GM23338 (cell line): ENCODE data around the gene ZNF155. TPM values are rescaled to one million over a fixed set of nuclear protein-coding genes. Genes with fewer than 3 reads are reported as not detected.

Source experiments
- ATAC-seq: fragments of 200-7000 bp; cut with Tn5 transposase; 3 replicates; pipeline ENCODE4 v1.9.1; 2020
- DNase-seq: peaks from one replicate; pipeline ENCODE4 v3.0.0-alpha.2; 2015; ENCODE audit warnings: low spot score
- H2AFZ ChIP-seq: fragments of 200-600 bp; sonication (generic); 2 replicates; pipeline ENCODE4 v1.8.0; 2016; ENCODE audit warnings: antibody characterized with exemption, mild to moderate bottlenecking, moderate library complexity
- H3F3A ChIP-seq: fragments of 200-600 bp; sonication (generic); replicated peaks from 2 replicates; pipeline ENCODE4 v1.8.0; 2017; ENCODE audit warnings: antibody characterized with exemption, mixed run types, low read depth
- H3K27ac ChIP-seq: fragments of 200-600 bp; sonication (generic); 2 replicates; pipeline ENCODE4 v1.6.1; 2016; ENCODE audit warnings: low read depth
- H3K27me3 ChIP-seq: fragments of 200-600 bp; sonication (generic); 2 replicates; pipeline ENCODE4 v1.8.0; 2016; ENCODE audit warnings: mild to moderate bottlenecking, mixed run types, moderate library complexity; ENCODE audit not compliant: insufficient read depth
- H3K36me3 ChIP-seq: fragments of 200-600 bp; sonication (generic); 2 replicates; pipeline ENCODE4 v1.8.0; 2016; ENCODE audit warnings: mild to moderate bottlenecking; ENCODE audit not compliant: insufficient read depth
- H3K4me1 ChIP-seq: fragments of 200-600 bp; sonication (generic); 2 replicates; pipeline ENCODE4 v1.8.0; 2016; ENCODE audit warnings: mild to moderate bottlenecking, moderate library complexity; ENCODE audit not compliant: insufficient read depth
- H3K4me2 ChIP-seq: fragments of 200-600 bp; sonication (generic); 2 replicates; pipeline ENCODE4 v1.7.1; 2017; ENCODE audit warnings: mixed run types
- H3K4me3 ChIP-seq: fragments of 200-600 bp; sonication (generic); 2 replicates; pipeline ENCODE4 v1.6.1; 2016; ENCODE audit warnings: mixed run types
- H3K79me2 ChIP-seq: fragments of 200-600 bp; sonication (generic); replicated peaks from 2 replicates; pipeline ENCODE4 v1.8.0; 2017; ENCODE audit warnings: mild to moderate bottlenecking; ENCODE audit not compliant: insufficient read depth
- H3K9me2 ChIP-seq: fragments of 200-600 bp; sonication (generic); 2 replicates; pipeline ENCODE4 v1.8.0; 2017; ENCODE audit not compliant: insufficient read depth
- H4K20me1 ChIP-seq: fragments of 200-600 bp; sonication (generic); replicated peaks from 2 replicates; pipeline ENCODE4 v1.8.0; 2017; ENCODE audit warnings: mild to moderate bottlenecking; ENCODE audit not compliant: insufficient read depth
- H3K27ac Mint-ChIP-seq: 2 replicates; pipeline ENCODE4 v1.8.0; 2020; ENCODE audit warnings: inconsistent platforms, mild to moderate bottlenecking, moderate library complexity, mixed read lengths
- H3K27me3 Mint-ChIP-seq: 3 replicates; pipeline ENCODE4 v1.8.0; 2022; ENCODE audit warnings: low read depth, mild to moderate bottlenecking, moderate library complexity, mixed read lengths, inconsistent platforms; ENCODE audit not compliant: insufficient read depth, poor library complexity
- H3K36me3 Mint-ChIP-seq: 3 replicates; pipeline ENCODE4 v1.8.0; 2021; ENCODE audit warnings: low read depth, mild to moderate bottlenecking, inconsistent platforms, moderate library complexity, mixed read lengths
- H3K4me1 Mint-ChIP-seq: 3 replicates; pipeline ENCODE4 v1.8.0; 2020; ENCODE audit warnings: mild to moderate bottlenecking, inconsistent platforms, mixed read lengths
- H3K4me3 Mint-ChIP-seq: 3 replicates; pipeline ENCODE4 v1.8.0; 2021; ENCODE audit warnings: moderate library complexity, mild to moderate bottlenecking, inconsistent platforms, mixed read lengths
- H3K9me3 Mint-ChIP-seq: 3 replicates; pipeline ENCODE4 v1.8.0; 2020; ENCODE audit warnings: moderate library complexity, mild to moderate bottlenecking, inconsistent platforms, mixed read lengths
- CREB1 ChIP-seq: fragments of 250-450 bp; sonication (Bioruptor Pico); IDR thresholded peaks from 2 replicates; pipeline ENCODE4 v1.5.0; 2020; ENCODE audit warnings: low read depth, mild to moderate bottlenecking, moderate library complexity
- CTCF ChIP-seq, 2 experiments: fragments of 200-600 bp in 1 of 2; sonication (generic) in 1 of 2; conservative IDR thresholded peaks; 2 replicates each; pipeline versions ENCODE4 v1.5.1 to v1.6.1; 2016 to 2017; ENCODE audit warnings: antibody characterized with exemption in 2 of 2, low read depth in 2 of 2, mild to moderate bottlenecking in 2 of 2, moderate library complexity in 1 of 2
- EZH2 ChIP-seq: fragments of 200-600 bp; sonication (generic); IDR thresholded peaks from one replicate; pipeline ENCODE4 v1.8.0; 2017; ENCODE audit warnings: antibody characterized with exemption, mild to moderate bottlenecking, low read depth; ENCODE audit not compliant: unreplicated experiment
- EZH2phosphoT487 ChIP-seq: fragments of 200-600 bp; sonication (generic); IDR thresholded peaks from one replicate; pipeline ENCODE4 v1.8.1; 2018; ENCODE audit warnings: antibody characterized with exemption; ENCODE audit not compliant: unreplicated experiment
- NANOG ChIP-seq: IDR thresholded peaks from 2 replicates; pipeline ENCODE4 v1.6.1; 2016; ENCODE audit warnings: antibody characterized with exemption, borderline replicate concordance
- STAT1 ChIP-seq: IDR thresholded peaks from one replicate; pipeline ENCODE4 v1.6.1; 2016; ENCODE audit warnings: antibody characterized with exemption; ENCODE audit not compliant: unreplicated experiment
- ZNF114 ChIP-seq: fragments of 250-450 bp; sonication (Bioruptor Pico); IDR thresholded peaks from 2 replicates; pipeline ENCODE4 v1.5.0; 2020; ENCODE audit warnings: mild to moderate bottlenecking, moderate library complexity
- ZNF331 ChIP-seq: fragments of 250-450 bp; sonication (Bioruptor Pico); IDR thresholded peaks from 2 replicates; pipeline ENCODE4 v1.5.0; 2020; ENCODE audit warnings: low read depth, mild to moderate bottlenecking, moderate library complexity
- ZNF462 ChIP-seq: fragments of 250-450 bp; sonication (Bioruptor Pico); IDR thresholded peaks from 2 replicates; pipeline ENCODE4 v1.5.0; 2020; ENCODE audit warnings: mild to moderate bottlenecking, moderate library complexity
- polyA plus RNA-seq: library from polyadenylated mRNA; unstranded; fragments of >200 nt; fragmentation: Nextera tagmentation; extraction: Ambion mirVana; gene quantifications from 2 replicates; pipeline ENCODE4 v1.2.1, GENCODE V29; 2016
- total RNA-seq: library from RNA; depleted of rRNA; stranded (reverse); fragments of >200 nt; shearing (Covaris generic); gene quantifications from 2 replicates; pipeline ENCODE4 v1.2.3, GENCODE V29; 2014

ZNF155 gene
- total and polyA plus RNA-seq, 2 experiments from 2014 or later, result 3.8 to 6.0 TPM

DNA sequence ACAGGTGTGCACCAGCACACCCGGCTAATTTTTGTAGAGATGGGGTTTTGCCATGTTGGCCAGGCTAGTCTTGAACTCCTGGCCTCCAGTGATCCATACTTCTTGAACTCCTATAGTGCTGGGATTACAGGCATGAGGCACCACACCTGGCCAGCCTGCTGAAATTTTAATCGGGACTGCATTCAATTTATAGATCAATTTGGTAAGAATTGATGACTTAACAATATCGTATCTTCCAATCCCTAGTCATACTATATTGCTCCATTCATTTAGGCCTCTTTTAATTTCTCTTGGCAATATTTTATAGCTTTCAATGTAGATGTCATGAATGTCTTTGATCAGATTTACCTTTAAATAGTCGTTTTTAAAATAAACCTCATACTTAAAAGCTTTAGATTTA lies 43.3 kb upstream of the ZNF155 start (continued):
- TF ChIP-seq ZNF462, result no peak
- TF ChIP-seq NANOG, result no peak
- TF ChIP-seq EZH2, result no peak
- TF ChIP-seq CREB1 (CRISPR knock-in tag), result no peak

DNA sequence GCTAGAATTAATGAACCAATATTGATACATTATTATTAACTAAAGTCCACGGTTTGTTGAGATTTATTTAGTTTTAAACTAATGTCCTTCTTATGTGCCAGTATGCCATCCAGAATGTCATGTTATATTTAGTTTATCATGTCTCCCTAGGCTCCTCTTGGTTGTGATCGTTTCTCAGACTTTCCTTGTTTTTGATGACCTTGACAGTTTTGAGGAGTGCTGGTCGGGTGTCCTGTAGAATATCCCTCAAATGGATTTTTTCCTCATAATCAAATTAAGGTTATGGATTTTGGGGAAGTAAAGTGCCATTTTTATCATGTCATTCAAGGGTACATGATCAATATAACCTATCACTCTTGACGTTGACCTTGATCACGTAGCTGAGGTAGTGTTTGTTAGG lies 42.8 kb upstream of the ZNF155 start:
- Histone ChIP-seq H2AFZ (no peak overlapping the region), H3K4me2 (no peak overlapping the region), H3K4me3 (no peak overlapping the region), H4K20me1 (no peaks in the 10 kb centered on the region), H3K4me1 (no peaks in the 10 kb centered on the region), H3K27me3 (no peaks in the 10 kb centered on the region), H3K36me3 (no peaks in the 10 kb centered on the region), H3K27ac (no peak overlapping the region), H3K79me2 (no peaks in the 10 kb centered on the region), H3K9me2 (0 out of 2 replicates have a peak, but pooled peaks cover 7% of the 10 kb centered on the region), H3F3A (no peaks in the 10 kb centered on the region)
- H3K4me3 Mint-ChIP-seq, result no peak overlapping the region
- H3K9me3 Mint-ChIP-seq, result peaks cover 40% of the 10 kb centered on the region
- ATAC-seq (no peak), DNase-seq (no peak)
- peaks cover 5% of the 10 kb centered on the region for H3K27me3 Mint-ChIP-seq
- H3K27ac Mint-ChIP-seq, result no peak overlapping the region
- no peaks in the 10 kb centered on the region for H3K4me1 Mint-ChIP-seq
- H3K36me3 Mint-ChIP-seq, result no peaks in the 10 kb centered on the region
- TF ChIP-seq EZH2phosphoT487 (no peak), NANOG (no peak), EZH2 (no peak), CTCF (conservative IDR thresholded peaks at IDR 0.05; ENCODE audit: low read depth in 2 of 2) (no peak), ZNF331 (CRISPR knock-in tag) (no peak), ZNF462 (no peak), STAT1 (no peak), ZNF114 (CRISPR knock-in tag) (no peak)
